HEK293 (cell line): ENCODE data around the gene SREBF1.

Source experiments
- CTCF ChIA-PET: fragments of 350-600 bp; formaldehyde crosslinking; extraction: SDS; loops from one replicate; lab custom pipeline; 2021; ENCODE audit warnings: antibody characterized with exemption; lab: Yijun Ruan, JAX
- POLR2A ChIA-PET: fragments of 300-600 bp; formaldehyde crosslinking; extraction: SDS; loops from one replicate; lab custom pipeline; 2020; ENCODE audit warnings: antibody characterized with exemption, inconsistent platforms; lab: Yijun Ruan, JAX
- H3K27ac ChIP-seq: fragments of 200-500 bp; sonication (Bioruptor generic); 2 replicates; pipeline ENCODE4 v1.5.1; 2014; ENCODE audit warnings: low read depth, low read length, control low read depth, inconsistent platforms; ENCODE audit errors: extremely low read depth
- H3K36me3 ChIP-seq, 2 experiments: fragments of 200-500 bp in 1 of 2; sonication (Bioruptor generic) in 1 of 2; 1 replicate in 1 of 2; 2 replicates in 1 of 2; pipeline ENCODE4 v1.5.1; 2014 to 2017; ENCODE audit warnings: inconsistent platforms in 2 of 2, low read length in 2 of 2; ENCODE audit not compliant: control insufficient read depth in 2 of 2, insufficient read depth in 1 of 2
- H3K4me1 ChIP-seq: fragments of 200-500 bp; sonication (Bioruptor generic); 2 replicates; pipeline ENCODE4 v1.5.1; 2014; ENCODE audit warnings: mild to moderate bottlenecking, low read length, inconsistent platforms; ENCODE audit not compliant: control insufficient read depth, insufficient read depth
- H3K4me3 ChIP-seq: 2 replicates; pipeline ENCODE4 v1.5.1; 2011; ENCODE audit warnings: low read depth, mild to moderate bottlenecking, control low read depth, low read length, moderate library complexity
- H3K9me3 ChIP-seq: fragments of 200-500 bp; sonication (Bioruptor generic); 2 replicates; pipeline ENCODE4 v1.5.1; 2014; ENCODE audit warnings: low read depth, low read length, inconsistent platforms; ENCODE audit not compliant: control insufficient read depth, insufficient read depth
- EGR2 ChIP-seq: fragments of 450-650 bp; formaldehyde crosslinking; IDR thresholded peaks from 2 replicates; pipeline ENCODE4 v1.5.1; 2016; ENCODE audit warnings: low read depth, missing biosample characterization, missing genetic modification characterization
- GLIS2 ChIP-seq: fragments of 450-650 bp; formaldehyde crosslinking; IDR thresholded peaks from 2 replicates; pipeline ENCODE4 v1.5.1; 2016; ENCODE audit warnings: missing biosample characterization, missing genetic modification characterization
- HOXA7 ChIP-seq: sonication (generic); formaldehyde crosslinking; IDR thresholded peaks from 2 replicates; pipeline ENCODE4 v1.8.1; 2022; ENCODE audit warnings: missing genetic modification reagents, borderline replicate concordance
- KLF10 ChIP-seq: fragments of 450-650 bp; IDR thresholded peaks from 2 replicates; pipeline ENCODE4 v1.5.1; 2018; ENCODE audit warnings: missing biosample characterization, mild to moderate bottlenecking, missing genetic modification characterization
- OSR2 ChIP-seq: fragments of 450-650 bp; formaldehyde crosslinking; IDR thresholded peaks from 2 replicates; pipeline ENCODE4 v1.5.1; 2016; ENCODE audit warnings: missing biosample characterization, missing genetic modification characterization
- PRDM4 ChIP-seq: fragments of 450-650 bp; formaldehyde crosslinking; IDR thresholded peaks from 2 replicates; pipeline ENCODE4 v1.5.1; 2017; ENCODE audit warnings: missing biosample characterization, missing genetic modification characterization
- SETDB1 ChIP-seq: IDR thresholded peaks from one replicate; pipeline ENCODE4 v1.6.1; 2017; ENCODE audit warnings: mild to moderate bottlenecking, low read length, moderate library complexity, mixed read lengths; ENCODE audit not compliant: insufficient read length
- SP3 ChIP-seq: fragments of 450-650 bp; formaldehyde crosslinking; IDR thresholded peaks from 2 replicates; pipeline ENCODE4 v1.5.1; 2016; ENCODE audit warnings: missing biosample characterization, missing genetic modification characterization
- TRIM28 ChIP-seq: IDR thresholded peaks from 2 replicates; pipeline ENCODE4 v1.6.1; 2011; ENCODE audit warnings: low read length, control low read depth, borderline replicate concordance
- ZBTB48 ChIP-seq: fragments of 450-650 bp; formaldehyde crosslinking; IDR thresholded peaks from 2 replicates; pipeline ENCODE4 v1.5.1; 2016; ENCODE audit warnings: missing biosample characterization, missing genetic modification characterization
- ZFP41 ChIP-seq: fragments of 450-650 bp; formaldehyde crosslinking; IDR thresholded peaks from 2 replicates; pipeline ENCODE4 v1.5.1; 2016; ENCODE audit warnings: missing biosample characterization, missing genetic modification characterization, borderline replicate concordance
- ZIC2 ChIP-seq: fragments of 450-650 bp; formaldehyde crosslinking; IDR thresholded peaks from 2 replicates; pipeline ENCODE4 v1.5.1; 2016; ENCODE audit warnings: missing biosample characterization, missing genetic modification characterization
- ZNF140 ChIP-seq: fragments of 450-650 bp; formaldehyde crosslinking; IDR thresholded peaks from 2 replicates; pipeline ENCODE4 v1.5.1; 2016; ENCODE audit warnings: missing biosample characterization, missing genetic modification characterization
- ZNF16 ChIP-seq: fragments of 450-650 bp; formaldehyde crosslinking; IDR thresholded peaks from 2 replicates; pipeline ENCODE4 v1.5.1; 2016; ENCODE audit warnings: low read depth, missing biosample characterization, missing genetic modification characterization
- ZNF174 ChIP-seq: fragments of 450-650 bp; formaldehyde crosslinking; IDR thresholded peaks from 2 replicates; pipeline ENCODE4 v1.5.0; 2017; ENCODE audit warnings: missing biosample characterization, mild to moderate bottlenecking, missing genetic modification characterization
- ZNF214 ChIP-seq: fragments of 450-650 bp; formaldehyde crosslinking; IDR thresholded peaks from 2 replicates; pipeline ENCODE4 v1.5.1; 2017; ENCODE audit warnings: missing biosample characterization, mild to moderate bottlenecking, missing genetic modification characterization, borderline replicate concordance
- ZNF239 ChIP-seq: fragments of 450-650 bp; formaldehyde crosslinking; IDR thresholded peaks from 2 replicates; pipeline ENCODE4 v1.5.1; 2016; ENCODE audit warnings: missing biosample characterization, missing genetic modification characterization
- ZNF311 ChIP-seq: fragments of 450-650 bp; formaldehyde crosslinking; IDR thresholded peaks from 2 replicates; pipeline ENCODE4 v1.5.1; 2017; ENCODE audit warnings: missing biosample characterization, missing genetic modification characterization, borderline replicate concordance
- ZNF768 ChIP-seq: fragments of 450-650 bp; formaldehyde crosslinking; IDR thresholded peaks from 2 replicates; pipeline ENCODE4 v1.5.1; 2018; ENCODE audit warnings: missing biosample characterization, mild to moderate bottlenecking, missing genetic modification characterization
- ZNF837 ChIP-seq: fragments of 450-650 bp; formaldehyde crosslinking; IDR thresholded peaks from 2 replicates; pipeline ENCODE4 v1.5.1; 2016; ENCODE audit warnings: missing biosample characterization, missing genetic modification characterization
- ZSCAN23 ChIP-seq: fragments of 450-650 bp; formaldehyde crosslinking; IDR thresholded peaks from 2 replicates; pipeline ENCODE4 v1.5.1; 2016; ENCODE audit warnings: missing biosample characterization, missing genetic modification characterization
- ZSCAN5A ChIP-seq: fragments of 450-650 bp; formaldehyde crosslinking; IDR thresholded peaks from 2 replicates; pipeline ENCODE4 v1.5.1; 2016; ENCODE audit warnings: missing biosample characterization, missing genetic modification characterization
- TF ChIP-seq, protein P1 (sequence below): fragments of 450-650 bp; formaldehyde crosslinking; IDR thresholded peaks from 2 replicates; pipeline ENCODE4 v1.5.1; 2016; ENCODE audit warnings: missing biosample characterization, missing genetic modification characterization
- TF ChIP-seq, protein P2 (sequence below): fragments of 450-650 bp; formaldehyde crosslinking; IDR thresholded peaks from 2 replicates; pipeline ENCODE4 v1.5.1; 2016; ENCODE audit warnings: missing biosample characterization, missing genetic modification characterization
- TF ChIP-seq, protein P3 (sequence below): fragments of 450-650 bp; formaldehyde crosslinking; IDR thresholded peaks from 2 replicates; pipeline ENCODE4 v1.5.1; 2016; ENCODE audit warnings: missing biosample characterization, missing genetic modification characterization

The SREBF1 gene

DNA sequence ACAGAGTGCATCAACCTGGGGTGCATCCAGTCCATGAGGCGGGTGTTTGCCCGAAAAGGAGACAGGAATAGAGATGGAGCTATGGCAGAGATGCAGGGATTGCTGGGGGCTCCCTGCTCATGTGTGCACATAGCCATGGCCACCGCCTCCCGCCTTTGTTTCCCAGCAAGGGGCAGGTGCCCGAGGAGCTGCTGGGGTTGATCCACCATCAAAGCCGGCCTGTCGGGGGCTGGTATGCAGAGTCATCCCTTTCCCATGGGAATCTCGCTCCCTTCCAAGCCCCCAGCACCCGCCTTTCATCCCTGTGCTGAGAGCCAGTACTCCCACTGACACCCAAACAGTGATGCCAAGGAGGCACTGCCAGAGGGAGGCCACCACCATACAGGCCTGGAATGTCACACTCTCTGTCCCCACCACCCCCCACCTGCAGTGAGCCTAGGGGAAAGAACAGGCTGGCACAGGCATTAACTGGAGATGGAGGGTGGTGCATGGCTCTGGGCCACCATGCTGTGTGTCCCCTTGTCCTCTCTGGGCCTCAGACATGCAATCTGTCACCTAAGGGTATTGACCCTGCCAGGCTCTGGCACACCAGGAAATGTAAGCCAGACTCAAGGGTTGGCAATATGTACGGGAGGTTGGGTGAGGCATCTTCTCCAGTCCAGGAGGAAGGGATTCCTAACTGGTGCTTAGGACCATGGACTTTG lies 65.1 kb downstream of the SREBF1 start:
- H3K27ac ChIP-seq = no peak overlapping the region
- no peaks in the 10 kb centered on the region for H3K9me3 ChIP-seq
- H3K4me3 ChIP-seq = no peak overlapping the region
- ChIA-PET POLR2A (interaction anchor here (1.1 kb wide), 1 partner anchor 13 kb away, joined by 3 read pairs; no protein-coding TSS in a partner anchor), CTCF (no interaction called here)
- peaks cover 9% of the 10 kb centered on the region for H3K4me1 ChIP-seq
- TF ChIP-seq ZNF16 (no peak), ZNF768 (tag by site-specific recombination) (0 out of 2 replicates have a peak, but pooled peaks have one; percentile 45), ZFP41 (tag by site-specific recombination) (no peak), ZNF837 (tag by site-specific recombination) (no peak), GLIS2 (tag by site-specific recombination) (0 out of 2 replicates have a peak, but pooled peaks have one; percentile 24), ZIC2 (tag by site-specific recombination) (peak; percentile 39)
- H3K36me3 ChIP-seq = no peaks in the 10 kb centered on the region; a peak in 1 of 3 replicates

DNA sequence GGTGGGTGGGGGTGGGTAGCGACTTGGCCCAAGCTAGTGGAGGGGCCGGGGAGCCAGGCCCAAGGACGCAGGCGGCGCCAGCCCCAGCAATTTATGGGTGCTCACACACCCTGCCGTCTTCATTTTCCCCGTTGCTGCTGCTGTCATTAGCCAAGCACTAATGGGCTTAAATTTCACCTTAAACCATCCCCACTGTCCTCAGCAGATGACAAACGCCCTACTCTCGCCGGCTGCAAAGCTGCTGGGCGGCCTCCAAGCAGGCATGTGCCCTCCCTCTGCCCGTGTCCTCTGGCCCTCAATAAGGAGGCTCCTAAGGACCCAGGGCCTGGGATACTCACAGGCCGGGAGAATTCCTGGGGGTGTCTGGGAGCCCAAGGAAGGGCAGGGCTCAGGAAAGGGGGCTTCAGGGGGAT lies 66.1 kb downstream of the SREBF1 start:
- Histone ChIP-seq H3K36me3 (peaks cover 0 to under 1% of the 10 kb centered on the region in 2 experiments; a peak in 1 of 3 replicates), H3K4me3 (no peak overlapping the region), H3K27ac (peak overlapping the region; percentile 24; the same call in 1 of the 2 replicates), H3K9me3 (no peaks in the 10 kb centered on the region), H3K4me1 (peaks cover 12% of the 10 kb centered on the region)
- TF ChIP-seq ZNF174 = no peak
- no peak for TF ChIP-seq ZNF214 (tag by site-specific recombination)
- TF ChIP-seq HOXA7 (CRISPR knock-in tag) = no peak
- no peak for TF ChIP-seq ZSCAN5A
- no peak for TF ChIP-seq TRIM28
- TF ChIP-seq PRDM4 (tag by site-specific recombination) = no peak
- TF ChIP-seq ZBTB48 (tag by site-specific recombination) = no peak
- no peak for TF ChIP-seq ZNF239 (tag by site-specific recombination)
- TF ChIP-seq, protein P1, sequence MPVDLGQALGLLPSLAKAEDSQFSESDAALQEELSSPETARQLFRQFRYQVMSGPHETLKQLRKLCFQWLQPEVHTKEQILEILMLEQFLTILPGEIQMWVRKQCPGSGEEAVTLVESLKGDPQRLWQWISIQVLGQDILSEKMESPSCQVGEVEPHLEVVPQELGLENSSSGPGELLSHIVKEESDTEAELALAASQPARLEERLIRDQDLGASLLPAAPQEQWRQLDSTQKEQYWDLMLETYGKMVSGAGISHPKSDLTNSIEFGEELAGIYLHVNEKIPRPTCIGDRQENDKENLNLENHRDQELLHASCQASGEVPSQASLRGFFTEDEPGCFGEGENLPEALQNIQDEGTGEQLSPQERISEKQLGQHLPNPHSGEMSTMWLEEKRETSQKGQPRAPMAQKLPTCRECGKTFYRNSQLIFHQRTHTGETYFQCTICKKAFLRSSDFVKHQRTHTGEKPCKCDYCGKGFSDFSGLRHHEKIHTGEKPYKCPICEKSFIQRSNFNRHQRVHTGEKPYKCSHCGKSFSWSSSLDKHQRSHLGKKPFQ (tag by site-specific recombination) = no peak
- TF ChIP-seq ZSCAN23 (tag by site-specific recombination) = no peak
- TF ChIP-seq, protein P2, sequence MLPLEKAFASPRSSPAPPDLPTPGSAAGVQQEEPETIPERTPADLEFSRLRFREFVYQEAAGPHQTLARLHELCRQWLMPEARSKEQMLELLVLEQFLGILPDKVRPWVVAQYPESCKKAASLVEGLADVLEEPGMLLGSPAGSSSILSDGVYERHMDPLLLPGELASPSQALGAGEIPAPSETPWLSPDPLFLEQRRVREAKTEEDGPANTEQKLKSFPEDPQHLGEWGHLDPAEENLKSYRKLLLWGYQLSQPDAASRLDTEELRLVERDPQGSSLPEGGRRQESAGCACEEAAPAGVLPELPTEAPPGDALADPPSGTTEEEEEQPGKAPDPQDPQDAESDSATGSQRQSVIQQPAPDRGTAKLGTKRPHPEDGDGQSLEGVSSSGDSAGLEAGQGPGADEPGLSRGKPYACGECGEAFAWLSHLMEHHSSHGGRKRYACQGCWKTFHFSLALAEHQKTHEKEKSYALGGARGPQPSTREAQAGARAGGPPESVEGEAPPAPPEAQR (tag by site-specific recombination) = no peak
- no peak for TF ChIP-seq SETDB1
- no peak for TF ChIP-seq ZNF311 (tag by site-specific recombination)
- TF ChIP-seq SP3 = no peak
- TF ChIP-seq ZNF140 = no peak
- TF ChIP-seq EGR2 = no peak
- no peak for TF ChIP-seq KLF10 (tag by site-specific recombination)
- no peak for TF ChIP-seq OSR2 (tag by site-specific recombination)
- TF ChIP-seq, protein P3, sequence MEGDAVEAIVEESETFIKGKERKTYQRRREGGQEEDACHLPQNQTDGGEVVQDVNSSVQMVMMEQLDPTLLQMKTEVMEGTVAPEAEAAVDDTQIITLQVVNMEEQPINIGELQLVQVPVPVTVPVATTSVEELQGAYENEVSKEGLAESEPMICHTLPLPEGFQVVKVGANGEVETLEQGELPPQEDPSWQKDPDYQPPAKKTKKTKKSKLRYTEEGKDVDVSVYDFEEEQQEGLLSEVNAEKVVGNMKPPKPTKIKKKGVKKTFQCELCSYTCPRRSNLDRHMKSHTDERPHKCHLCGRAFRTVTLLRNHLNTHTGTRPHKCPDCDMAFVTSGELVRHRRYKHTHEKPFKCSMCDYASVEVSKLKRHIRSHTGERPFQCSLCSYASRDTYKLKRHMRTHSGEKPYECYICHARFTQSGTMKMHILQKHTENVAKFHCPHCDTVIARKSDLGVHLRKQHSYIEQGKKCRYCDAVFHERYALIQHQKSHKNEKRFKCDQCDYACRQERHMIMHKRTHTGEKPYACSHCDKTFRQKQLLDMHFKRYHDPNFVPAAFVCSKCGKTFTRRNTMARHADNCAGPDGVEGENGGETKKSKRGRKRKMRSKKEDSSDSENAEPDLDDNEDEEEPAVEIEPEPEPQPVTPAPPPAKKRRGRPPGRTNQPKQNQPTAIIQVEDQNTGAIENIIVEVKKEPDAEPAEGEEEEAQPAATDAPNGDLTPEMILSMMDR (tag by site-specific recombination) = no peak
- CTCF ChIA-PET = interaction anchor here (0.5 to 0.9 kb wide), 3 partner anchors 11 to 383 kb away, joined by 3 to 4 read pairs (median 3); no protein-coding TSS in a partner anchor
- POLR2A ChIA-PET = interaction anchor here (1.1 kb wide), 1 partner anchor 14 kb away, joined by 3 read pairs; no protein-coding TSS in a partner anchor
